Activated T-cell treated with anti-CD3 and anti-CD28 coated beads, Interleukin-2, amount 50 U/mL, for 72 hours (primary cell): Measurements from ENCODE around the gene PGLYRP4. TPM values are rescaled to one million over a fixed set of nuclear protein-coding genes. Genes with fewer than 3 reads are reported as not detected.

ENCODE experiments used
- ATAC-seq, 2 donors: fragments of 150-1000 bp; cut with Tn5 transposase; replicated peaks in 1 of 2; 2 replicates each; pipeline ENCODE4 v1.10.0; 2021; ENCODE audit warnings: moderate library complexity in 2 of 2, mild to moderate bottlenecking in 1 of 2
- DNase-seq, 2 donors: peaks; one replicate each; pipeline ENCODE4 v3.0.0; 2021 to 2022; ENCODE audit warnings: mixed read lengths in 1 of 2
- H3K27ac Mint-ChIP-seq: one replicate; pipeline ENCODE4 v1.8.0; 2022; ENCODE audit warnings: mild to moderate bottlenecking, moderate library complexity, mixed read lengths
- H3K27me3 Mint-ChIP-seq: one replicate; pipeline ENCODE4 v1.8.0; 2022; ENCODE audit warnings: low read depth, mixed read lengths
- H3K36me3 Mint-ChIP-seq, 2 donors: one replicate each; pipeline ENCODE4 v1.8.0; 2022; ENCODE audit warnings: mixed read lengths in 2 of 2, mild to moderate bottlenecking in 1 of 2; ENCODE audit not compliant: insufficient read depth in 2 of 2
- H3K4me1 Mint-ChIP-seq: one replicate; pipeline ENCODE4 v1.8.0; 2022; ENCODE audit warnings: low read depth, mixed read lengths
- H3K4me3 Mint-ChIP-seq, 2 donors: one replicate each; pipeline ENCODE4 v1.8.0; 2022; ENCODE audit warnings: mild to moderate bottlenecking in 2 of 2, mixed read lengths in 2 of 2, moderate library complexity in 2 of 2
- H3K9me3 Mint-ChIP-seq, 2 donors: one replicate each; pipeline ENCODE4 v1.8.0; 2022; ENCODE audit warnings: mixed read lengths in 2 of 2
- total RNA-seq, 2 donors: library from RNA; stranded (reverse); gene quantifications; one replicate each; pipeline ENCODE4 v1.2.3, GENCODE V29; 2022

Gene PGLYRP4
- total RNA-seq, 2 donors from 2014 or later, result 0.21 to 0.29 TPM

- ATAC-seq (peak; percentile 13 to 21), DNase-seq (no peak)
- H3K4me3 Mint-ChIP-seq, result peak overlapping the region; percentile 25 to 67
- H3K27ac Mint-ChIP-seq, result no peak overlapping the region
- H3K27me3 Mint-ChIP-seq, result peaks cover 35% of the 10 kb centered on the region
- H3K4me1 Mint-ChIP-seq, result peaks cover 49% of the 10 kb centered on the region
- no peaks in the 10 kb centered on the region for H3K36me3 Mint-ChIP-seq
- no peaks in the 10 kb centered on the region for H3K9me3 Mint-ChIP-seq
Measured at GRCh38 chr1:153346077-153346723, 2.4 kb downstream of the PGLYRP4 start.

GRCh38 chr1:153345187-153346076 is 3.2 kb downstream of the PGLYRP4 start:
- no peaks in the 10 kb centered on the region for H3K36me3 Mint-ChIP-seq
- no peak overlapping the region for H3K27ac Mint-ChIP-seq
- peak; percentile 59 to 68 for ATAC-seq
- no peaks in the 10 kb centered on the region for H3K9me3 Mint-ChIP-seq
- peaks cover 35% of the 10 kb centered on the region for H3K27me3 Mint-ChIP-seq
- peak; percentile 21 to 34 for DNase-seq
- H3K4me3 Mint-ChIP-seq, result peak overlapping the region; percentile 25 to 67
- H3K4me1 Mint-ChIP-seq, result peaks cover 55% of the 10 kb centered on the region

GRCh38 chr1:153344718-153345025 is 4.0 kb downstream of the PGLYRP4 start:
- Mint-ChIP-seq H3K27ac (no peak overlapping the region), H3K4me3 (peak overlapping the region in 1 of 2 donors; percentile 45), H3K27me3 (peaks cover 32% of the 10 kb centered on the region), H3K9me3 (no peaks in the 10 kb centered on the region), H3K4me1 (peaks cover 61% of the 10 kb centered on the region), H3K36me3 (no peaks in the 10 kb centered on the region)
- no peak for DNase-seq
- no peak for ATAC-seq

GRCh38 chr1:153343811-153344717 is 4.6 kb downstream of the PGLYRP4 start:
- DNase-seq (peak in 1 of 2 donors; percentile 12), ATAC-seq (peak in 1 of 2 donors; percentile 22)
- Mint-ChIP-seq H3K4me3 (peak overlapping the region; percentile 26 to 45), H3K36me3 (no peaks in the 10 kb centered on the region), H3K27me3 (peaks cover 26% of the 10 kb centered on the region), H3K4me1 (peaks cover 64% of the 10 kb centered on the region), H3K9me3 (no peaks in the 10 kb centered on the region), H3K27ac (peak overlapping the region; percentile 30)

GRCh38 chr1:153343040-153343681 is 5.5 kb downstream of the PGLYRP4 start:
- H3K27me3 Mint-ChIP-seq, result peaks cover 23% of the 10 kb centered on the region
- no peak for DNase-seq
- H3K4me3 Mint-ChIP-seq, result peak overlapping the region; percentile 26 to 45
- H3K27ac Mint-ChIP-seq, result peak overlapping the region; percentile 30
- H3K9me3 Mint-ChIP-seq, result peaks cover 0 to 2% of the 10 kb centered on the region in 2 donors
- peak in 1 of 2 donors; percentile 7 for ATAC-seq
- no peaks in the 10 kb centered on the region for H3K36me3 Mint-ChIP-seq
- peaks cover 68% of the 10 kb centered on the region for H3K4me1 Mint-ChIP-seq

- Mint-ChIP-seq H3K27ac (no peak overlapping the region), H3K27me3 (peaks cover 20% of the 10 kb centered on the region), H3K9me3 (peaks cover 0 to 2% of the 10 kb centered on the region in 2 donors), H3K4me1 (peaks cover 68% of the 10 kb centered on the region), H3K4me3 (no peak overlapping the region), H3K36me3 (no peaks in the 10 kb centered on the region)
- DNase-seq, result no peak
- no peak for ATAC-seq
Measured at GRCh38 chr1:153342178-153342577, 6.5 kb downstream of the PGLYRP4 start.

GRCh38 chr1:153341431-153341934 is 7.2 kb downstream of the PGLYRP4 start:
- H3K27me3 Mint-ChIP-seq, result peaks cover 13% of the 10 kb centered on the region
- ATAC-seq, result no peak
- peaks cover 0 to 2% of the 10 kb centered on the region in 2 donors for H3K9me3 Mint-ChIP-seq
- H3K4me1 Mint-ChIP-seq, result peaks cover 64% of the 10 kb centered on the region
- no peaks in the 10 kb centered on the region for H3K36me3 Mint-ChIP-seq
- no peak overlapping the region for H3K27ac Mint-ChIP-seq
- no peak overlapping the region for H3K4me3 Mint-ChIP-seq
- no peak for DNase-seq

- DNase-seq (no peak), ATAC-seq (no peak)
- H3K36me3 Mint-ChIP-seq, result no peaks in the 10 kb centered on the region
- no peak overlapping the region for H3K4me3 Mint-ChIP-seq
- peaks cover 2% of the 10 kb centered on the region for H3K27me3 Mint-ChIP-seq
- H3K27ac Mint-ChIP-seq, result no peak overlapping the region
- peaks cover 53% of the 10 kb centered on the region for H3K4me1 Mint-ChIP-seq
- peaks cover 0 to 2% of the 10 kb centered on the region in 2 donors for H3K9me3 Mint-ChIP-seq
Measured at GRCh38 chr1:153340356-153340755, 8.3 kb downstream of the PGLYRP4 start.

- ATAC-seq (peak; percentile 28 to 45), DNase-seq (no peak)
- Mint-ChIP-seq H3K9me3 (peaks cover 0 to 2% of the 10 kb centered on the region in 2 donors), H3K4me3 (no peak overlapping the region), H3K4me1 (peaks cover 47% of the 10 kb centered on the region), H3K27me3 (no peaks in the 10 kb centered on the region), H3K27ac (no peak overlapping the region), H3K36me3 (no peaks in the 10 kb centered on the region)
Measured at GRCh38 chr1:153339802-153340201, 8.8 kb downstream of the PGLYRP4 start.

- Mint-ChIP-seq H3K9me3 (peaks cover 0 to 2% of the 10 kb centered on the region in 2 donors), H3K27me3 (no peaks in the 10 kb centered on the region), H3K4me3 (no peak overlapping the region), H3K27ac (no peak overlapping the region), H3K36me3 (no peaks in the 10 kb centered on the region), H3K4me1 (peaks cover 31% of the 10 kb centered on the region)
- ATAC-seq (no peak), DNase-seq (no peak)
Measured at GRCh38 chr1:153337980-153338853, 10.4 kb downstream of the PGLYRP4 start.

GRCh38 chr1:153336650-153337049 is 12.0 kb downstream of the PGLYRP4 start:
- no peak for ATAC-seq
- no peak for DNase-seq
- no peaks in the 10 kb centered on the region for H3K36me3 Mint-ChIP-seq
- peaks cover 19% of the 10 kb centered on the region for H3K4me1 Mint-ChIP-seq
- peaks cover 0 to 2% of the 10 kb centered on the region in 2 donors for H3K9me3 Mint-ChIP-seq
- no peaks in the 10 kb centered on the region for H3K27me3 Mint-ChIP-seq
- H3K4me3 Mint-ChIP-seq, result no peak overlapping the region
- H3K27ac Mint-ChIP-seq, result no peak overlapping the region
